Natural killer cell (primary cell): ENCODE results near the gene RBAK. TPM values are rescaled to one million over a fixed set of nuclear protein-coding genes. Genes with fewer than 3 reads are reported as not detected.
"Not testable (repeated sequence)": the region's sequence is repeated elsewhere in the genome, so short reads cannot be mapped to it uniquely, and the experiment has no call there.

Experiments
- ATAC-seq, 3 donors: fragments of 150-1000 bp in 2 of 3; fragments of 200-7000 bp in 1 of 3; cut with Tn5 transposase; 1 replicate in 1 of 3; 2 replicates in 2 of 3; pipeline ENCODE4 v1.10.0; 2021; ENCODE audit warnings: mild to moderate bottlenecking in 2 of 3, moderate library complexity in 2 of 3
- DNase-seq, 2 donors: peaks; one replicate each; pipeline versions ENCODE4 v3.0.0 to v3.0.0-alpha.2; 2013 to 2021; ENCODE audit warnings: mixed read lengths in 1 of 2
- H3K27ac ChIP-seq: one replicate; pipeline ENCODE4 v1.5.1; 2013; ENCODE audit warnings: mild to moderate bottlenecking, low read length
- H3K27me3 ChIP-seq: one replicate; pipeline ENCODE4 v1.6.1; 2013; ENCODE audit warnings: low read length; ENCODE audit not compliant: control insufficient read depth, insufficient read depth
- H3K36me3 ChIP-seq: one replicate; pipeline ENCODE4 v1.6.1; 2013; ENCODE audit warnings: low read length; ENCODE audit not compliant: control insufficient read depth, insufficient read depth
- H3K4me1 ChIP-seq: one replicate; pipeline ENCODE4 v1.6.1; 2013; ENCODE audit warnings: low read length; ENCODE audit not compliant: control insufficient read depth, insufficient read depth
- H3K4me3 ChIP-seq: one replicate; pipeline ENCODE4 v1.5.1; 2013; ENCODE audit warnings: low read length
- H3K9me3 ChIP-seq: one replicate; pipeline ENCODE4 v1.6.1; 2013; ENCODE audit warnings: low read length; ENCODE audit not compliant: control insufficient read depth, insufficient read depth
- H3K27ac Mint-ChIP-seq, 2 donors: one replicate each; pipeline ENCODE4 v1.8.0; 2022; ENCODE audit warnings: mild to moderate bottlenecking in 2 of 2, mixed read lengths in 2 of 2, moderate library complexity in 1 of 2
- H3K27me3 Mint-ChIP-seq, 2 donors: one replicate each; pipeline ENCODE4 v1.8.0; 2022; ENCODE audit warnings: low read depth in 2 of 2, mixed read lengths in 2 of 2
- H3K36me3 Mint-ChIP-seq: one replicate; pipeline ENCODE4 v1.8.0; 2022; ENCODE audit warnings: mixed read lengths
- H3K4me1 Mint-ChIP-seq, 2 donors: one replicate each; pipeline ENCODE4 v1.8.0; 2022; ENCODE audit warnings: mixed read lengths in 2 of 2
- H3K4me3 Mint-ChIP-seq: one replicate; pipeline ENCODE4 v1.8.0; 2022; ENCODE audit warnings: mild to moderate bottlenecking, moderate library complexity, mixed read lengths
- H3K9me3 Mint-ChIP-seq, 2 donors: one replicate each; pipeline ENCODE4 v1.8.0; 2022; ENCODE audit warnings: mixed read lengths in 2 of 2
- WGBS: methylation state at CpG from one replicate; pipeline ENCODE4 v1.1.7; 2013; ENCODE audit warnings: missing lambda C conversion rate; ENCODE audit not compliant: insufficient coverage; 5-methylcytosine and 5-hydroxymethylcytosine counted together
- intact Hi-C: fragments of 100-400 bp; cut with micrococcal nuclease; formaldehyde crosslinking; loops from one replicate; pipeline ENCODE4 v1.14.2; 2022
- total RNA-seq, 4 donors: library from RNA; stranded (reverse); fragments of 120-200 nt in 1 of 4; gene quantifications; one replicate each; pipeline versions ENCODE4 v1.2.3 to v1.2.4, GENCODE V29; 2013 to 2022
- TF ChIP-seq, protein P1 (sequence below): fragments of 200-600 bp; IDR thresholded peaks from one replicate; pipeline ENCODE4 v1.8.0; 2022; ENCODE audit warnings: antibody characterized with exemption

Gene RBAK
- total RNA-seq, 3 donors from 2014 or later (not counting 1 experiment from before 2014, with no cell fraction given): 12.3 to 21.7 (median 14.2) TPM

DNA sequence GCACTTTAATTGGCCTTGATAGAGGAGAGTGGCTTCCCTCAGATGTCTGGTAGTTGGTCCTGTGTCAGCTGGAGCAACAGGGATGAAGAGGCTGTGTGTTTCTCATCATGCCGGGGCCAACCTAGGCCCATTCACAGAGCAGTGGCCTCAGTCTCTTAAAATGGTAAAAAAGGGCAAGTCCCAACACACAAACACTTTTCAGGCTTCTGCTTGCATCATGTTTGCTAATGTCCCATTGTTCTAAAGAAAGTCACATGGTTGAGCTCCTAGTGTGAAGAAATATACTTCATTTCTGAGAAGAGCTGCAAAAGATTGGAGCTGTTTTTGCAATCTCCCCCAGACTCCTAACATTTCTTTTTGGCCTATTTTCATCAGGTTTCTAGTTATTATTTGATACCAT is 40.6 kb upstream of the RBAK start:
- no peaks in the 10 kb centered on the region for H3K27me3 ChIP-seq
- Mint-ChIP-seq H3K4me3 (no peak overlapping the region), H3K27ac (no peak overlapping the region), H3K4me1 (peaks cover 0 to 5% of the 10 kb centered on the region in 2 donors), H3K36me3 (peaks cover 5% of the 10 kb centered on the region), H3K27me3 (no peaks in the 10 kb centered on the region), H3K9me3 (no peaks in the 10 kb centered on the region)
- TF ChIP-seq, protein P1, sequence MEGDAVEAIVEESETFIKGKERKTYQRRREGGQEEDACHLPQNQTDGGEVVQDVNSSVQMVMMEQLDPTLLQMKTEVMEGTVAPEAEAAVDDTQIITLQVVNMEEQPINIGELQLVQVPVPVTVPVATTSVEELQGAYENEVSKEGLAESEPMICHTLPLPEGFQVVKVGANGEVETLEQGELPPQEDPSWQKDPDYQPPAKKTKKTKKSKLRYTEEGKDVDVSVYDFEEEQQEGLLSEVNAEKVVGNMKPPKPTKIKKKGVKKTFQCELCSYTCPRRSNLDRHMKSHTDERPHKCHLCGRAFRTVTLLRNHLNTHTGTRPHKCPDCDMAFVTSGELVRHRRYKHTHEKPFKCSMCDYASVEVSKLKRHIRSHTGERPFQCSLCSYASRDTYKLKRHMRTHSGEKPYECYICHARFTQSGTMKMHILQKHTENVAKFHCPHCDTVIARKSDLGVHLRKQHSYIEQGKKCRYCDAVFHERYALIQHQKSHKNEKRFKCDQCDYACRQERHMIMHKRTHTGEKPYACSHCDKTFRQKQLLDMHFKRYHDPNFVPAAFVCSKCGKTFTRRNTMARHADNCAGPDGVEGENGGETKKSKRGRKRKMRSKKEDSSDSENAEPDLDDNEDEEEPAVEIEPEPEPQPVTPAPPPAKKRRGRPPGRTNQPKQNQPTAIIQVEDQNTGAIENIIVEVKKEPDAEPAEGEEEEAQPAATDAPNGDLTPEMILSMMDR: no peak
- no peaks in the 10 kb centered on the region for H3K4me1 ChIP-seq
- ATAC-seq: no peak
- intact Hi-C loops: no loop called here
- H3K36me3 ChIP-seq: no peaks in the 10 kb centered on the region
- 83% methylated on average over 1 of the region's 1 CpG for WGBS
- H3K9me3 ChIP-seq: no peaks in the 10 kb centered on the region
- DNase-seq: no peak
- no peak overlapping the region for H3K4me3 ChIP-seq
- H3K27ac ChIP-seq: no peak overlapping the region

GRCh38 chr7:5012985-5013384 is 32.7 kb upstream of the RBAK start:
- no peaks in the 10 kb centered on the region for H3K36me3 ChIP-seq
- H3K4me1 ChIP-seq: no peaks in the 10 kb centered on the region
- intact Hi-C loops: no loop called here
- no peaks in the 10 kb centered on the region for H3K4me1 Mint-ChIP-seq
- no peak overlapping the region for H3K4me3 Mint-ChIP-seq
- 90% methylated on average over 7 of the region's 7 CpGs for WGBS
- no peaks in the 10 kb centered on the region for H3K9me3 ChIP-seq
- TF ChIP-seq, protein P1: no peak
- H3K27me3 ChIP-seq: no peaks in the 10 kb centered on the region
- peaks cover 0 to 3% of the 10 kb centered on the region in 2 donors for H3K9me3 Mint-ChIP-seq
- H3K27ac ChIP-seq: no peak overlapping the region
- no peak overlapping the region for H3K4me3 ChIP-seq
- peaks cover 10% of the 10 kb centered on the region for H3K36me3 Mint-ChIP-seq
- H3K27me3 Mint-ChIP-seq: no peaks in the 10 kb centered on the region
- ATAC-seq (no peak), DNase-seq (no peak)
- no peak overlapping the region for H3K27ac Mint-ChIP-seq

GRCh38 chr7:5015936-5016335 is 29.7 kb upstream of the RBAK start:
- ATAC-seq, H3K4me3 Mint-ChIP-seq, H3K27ac ChIP-seq, H3K9me3 Mint-ChIP-seq, H3K4me1 ChIP-seq, H3K9me3 ChIP-seq, H3K27ac Mint-ChIP-seq, H3K4me1 Mint-ChIP-seq, DNase-seq, H3K36me3 Mint-ChIP-seq, intact Hi-C loops, H3K36me3 ChIP-seq, H3K27me3 ChIP-seq, H3K27me3 Mint-ChIP-seq, H3K4me3 ChIP-seq: not testable (repeated sequence)
- WGBS: 74% methylated on average over 6 of the region's 6 CpGs

DNA sequence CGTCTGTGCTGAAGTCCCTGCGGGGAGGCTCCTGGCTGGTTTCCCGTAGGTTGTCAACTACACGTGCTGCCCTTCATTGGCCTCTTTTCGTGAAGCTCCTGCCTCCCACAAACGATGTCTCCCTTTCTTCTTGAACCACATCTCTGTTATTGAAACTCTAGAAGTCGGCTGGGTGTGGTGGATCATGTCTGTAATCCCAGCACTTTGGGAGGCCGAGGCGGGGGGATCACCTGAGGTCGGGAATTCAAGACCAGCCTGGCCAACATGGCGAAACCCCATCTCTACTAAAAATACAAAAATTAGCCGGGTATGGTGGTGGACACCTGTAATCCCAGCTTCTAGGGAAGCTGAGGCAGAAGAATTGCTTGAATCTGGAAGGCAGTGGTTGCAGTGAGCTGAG is 28.0 kb upstream of the RBAK start:
- H3K4me3 Mint-ChIP-seq, H3K9me3 ChIP-seq, H3K4me1 Mint-ChIP-seq, H3K27ac ChIP-seq, H3K27me3 ChIP-seq, H3K9me3 Mint-ChIP-seq, H3K36me3 ChIP-seq, H3K36me3 Mint-ChIP-seq, H3K27ac Mint-ChIP-seq, H3K4me3 ChIP-seq, H3K27me3 Mint-ChIP-seq, intact Hi-C loops, DNase-seq, ATAC-seq, H3K4me1 ChIP-seq: not testable (repeated sequence)
- 97% methylated on average over 7 of the region's 12 CpGs for WGBS

- ATAC-seq (no peak), DNase-seq (no peak)
- Histone ChIP-seq H3K9me3 (no peaks in the 10 kb centered on the region), H3K27me3 (no peaks in the 10 kb centered on the region), H3K27ac (no peak overlapping the region), H3K4me1 (no peaks in the 10 kb centered on the region), H3K36me3 (no peaks in the 10 kb centered on the region), H3K4me3 (no peak overlapping the region)
- 98% methylated on average over 9 of the region's 9 CpGs for WGBS
- H3K9me3 Mint-ChIP-seq: peaks cover 0 to 4% of the 10 kb centered on the region in 2 donors
- H3K27me3 Mint-ChIP-seq: no peaks in the 10 kb centered on the region
- H3K4me1 Mint-ChIP-seq: peaks cover 0 to under 1% of the 10 kb centered on the region in 2 donors
- H3K4me3 Mint-ChIP-seq: no peak overlapping the region
- H3K36me3 Mint-ChIP-seq: peaks cover 6% of the 10 kb centered on the region
- no peak overlapping the region for H3K27ac Mint-ChIP-seq
- TF ChIP-seq, protein P1: no peak
- intact Hi-C loops: no loop called here
These were observed 25.6 kb upstream of the RBAK start for GRCh38 chr7:5020098-5020497.

- H3K36me3 ChIP-seq, H3K4me1 ChIP-seq, H3K27me3 Mint-ChIP-seq, H3K4me3 ChIP-seq, ATAC-seq, H3K27ac ChIP-seq, H3K27ac Mint-ChIP-seq, H3K4me1 Mint-ChIP-seq, H3K36me3 Mint-ChIP-seq, H3K4me3 Mint-ChIP-seq, H3K9me3 ChIP-seq, DNase-seq, intact Hi-C loops, H3K27me3 ChIP-seq, H3K9me3 Mint-ChIP-seq: not testable (repeated sequence)
- 97% methylated on average over 8 of the region's 14 CpGs for WGBS
These were observed 24.6 kb upstream of the RBAK start for GRCh38 chr7:5020976-5021550.
